NCI-H146 treated with DMSO at 0.1 percent for 48 hours (cell line): Measurements from ENCODE around the gene NPC2.

Experiments used
- DNase-seq: peaks from one replicate; lab custom pipeline; 2025; ENCODE audit not compliant: unreplicated experiment; lab: John Stamatoyannopoulos, UW

Gene NPC2

GRCh38 chr14:74503291-74503937 lies 10.3 kb upstream of the NPC2 start:
- no peak for DNase-seq

GRCh38 chr14:74502236-74503019 lies 9.3 kb upstream of the NPC2 start:
- no peak for DNase-seq

- DNase-seq: no peak
Measured at GRCh38 chr14:74501691-74502090, 8.6 kb upstream of the NPC2 start.

- DNase-seq: peak; percentile 38
Measured at GRCh38 chr14:74501135-74501614, 8.1 kb upstream of the NPC2 start.

GRCh38 chr14:74500417-74501134 lies 7.5 kb upstream of the NPC2 start:
- no peak for DNase-seq

GRCh38 chr14:74495356-74495755 lies 2.3 kb upstream of the NPC2 start:
- no peak for DNase-seq

- peak; percentile 93 for DNase-seq
Measured at GRCh38 chr14:74493343-74494261, 497 bp upstream of the NPC2 start, which contains the start of gene ISCA2. TSS of gene ISCA2 (plus strand) at chr14:74493765. CDS start at chr14:74493775, 10 bp downstream.

- DNase-seq: no peak
Measured at GRCh38 chr14:74491956-74492775, 939 bp downstream of the NPC2 start.

- DNase-seq: no peak
Measured at GRCh38 chr14:74490486-74490885, 2.6 kb downstream of the NPC2 start.

- no peak for DNase-seq
Measured at GRCh38 chr14:74488786-74489397, 4.2 kb downstream of the NPC2 start.

- no peak for DNase-seq
Measured at GRCh38 chr14:74486164-74486563, 6.9 kb downstream of the NPC2 start.

- no peak for DNase-seq
Measured at GRCh38 chr14:74483321-74483720, 9.8 kb downstream of the NPC2 start.

- no peak for DNase-seq
Measured at GRCh38 chr14:74482571-74482970, 10.5 kb downstream of the NPC2 start.

- no peak for DNase-seq
Measured at GRCh38 chr14:74480046-74480445, 13.1 kb downstream of the NPC2 start.

- DNase-seq: peak; percentile 6
Measured at GRCh38 chr14:74478996-74479635, 14.0 kb downstream of the NPC2 start.

GRCh38 chr14:74476607-74477006 lies 16.5 kb downstream of the NPC2 start:
- no peak for DNase-seq

- DNase-seq: no peak
Measured at GRCh38 chr14:74476107-74476506, 17.0 kb downstream of the NPC2 start.

- no peak for DNase-seq
Measured at GRCh38 chr14:74475678-74476077, 17.4 kb downstream of the NPC2 start.

GRCh38 chr14:74474376-74474775 lies 18.7 kb downstream of the NPC2 start:
- DNase-seq: no peak
